ENCODE measurements around the gene MRPL24. TPM values are rescaled to one million over a fixed set of nuclear protein-coding genes. Genes with fewer than 3 reads are reported as not detected.

Gene MRPL24
- total and polyA plus RNA-seq, 2 of the 8 experiments (the other 6 are each of a cell fraction or from before 2014, with no cell fraction given): 29.7 to 35.2 TPM

DNA sequence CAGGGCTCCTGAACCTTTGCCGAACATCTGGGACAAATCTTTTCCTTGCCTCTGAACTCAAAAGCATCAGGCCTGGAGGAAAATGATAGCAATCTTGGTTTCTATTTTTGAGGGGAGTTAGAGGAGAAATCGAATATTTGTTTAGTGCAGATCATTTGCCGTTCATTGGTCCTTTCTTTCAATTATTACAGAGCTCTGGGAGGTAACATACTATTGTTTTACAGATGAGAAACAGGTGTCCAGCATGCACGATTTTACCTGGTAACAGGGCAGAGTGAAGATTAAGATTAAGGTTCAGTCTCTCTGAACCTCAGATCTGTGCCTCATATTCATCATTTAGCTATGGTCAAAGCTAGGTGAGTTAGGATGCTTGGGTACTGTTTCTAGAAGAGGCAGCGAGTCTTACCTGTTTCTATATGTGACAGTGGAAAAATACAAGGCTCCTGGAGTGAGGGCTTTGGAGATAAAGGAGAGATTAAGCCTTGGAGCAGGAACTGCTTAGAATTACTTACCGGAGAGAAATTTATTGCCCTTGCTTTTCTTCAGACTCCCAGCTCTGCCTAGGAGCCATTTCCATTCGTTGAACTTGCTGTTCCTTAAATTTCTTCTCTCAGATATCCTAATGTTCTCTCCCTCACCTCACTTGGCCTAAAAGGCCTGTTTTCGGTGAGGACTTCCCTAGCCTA lies 27.9 kb upstream of the MRPL24 start:
- no peak overlapping the region for H4K8ac ChIP-seq (ENCODE audit: extremely low read depth, insufficient read depth, low read length)
- peak overlapping the region; percentile 87 to 92 for H3K4me2 ChIP-seq (ENCODE audit: insufficient read depth in 1 of 2, low read depth in 2 of 2, low read length in 2 of 2)
- peaks cover 16 to 18% of the 10 kb centered on the region in 2 experiments for H4K20me1 ChIP-seq (replicated peaks in 1 of 2; ENCODE audit: control insufficient read depth in 1 of 2, insufficient read depth in 2 of 2, low read length in 2 of 2)
- H2AK5ac ChIP-seq (ENCODE audit: low read depth, low read length): no peak overlapping the region
- DNase-seq (ENCODE audit: low read depth in 1 of 2, low spot score in 2 of 2) (no peak), FAIRE-seq (no peak)
- H3K18ac ChIP-seq (ENCODE audit: extremely low read depth, low read length): no peak overlapping the region
- H3K79me2 ChIP-seq (ENCODE audit: control insufficient read depth in 1 of 2, insufficient read depth in 2 of 2, low read length in 2 of 2): peaks cover 35 to 58% of the 10 kb centered on the region in 2 experiments
- H2AFZ ChIP-seq (ENCODE audit: low read length): no peak overlapping the region
- H4K91ac ChIP-seq (replicated peaks; ENCODE audit: insufficient read length, low read length): no peak overlapping the region
- H4K5ac ChIP-seq (ENCODE audit: insufficient read length, low read depth, low read length): no peak overlapping the region
- no peak overlapping the region for H3K27ac ChIP-seq (ENCODE audit: low read depth, low read length)
- peaks cover 0 to 16% (median 6%) of the 10 kb centered on the region in 4 experiments; a peak in 5 of 7 replicates for H3K4me1 ChIP-seq (replicated peaks in 1 of 4; ENCODE audit: control insufficient read depth in 3 of 4, insufficient read depth in 4 of 4, low read length in 3 of 4)
- peak overlapping the region; percentile 67 to 97 (median 86) for H3K4me3 ChIP-seq (ENCODE audit: extremely low read depth in 1 of 4, insufficient read depth in 2 of 4, low read depth in 3 of 4, low read length in 4 of 4)
- no peak overlapping the region for H2BK20ac ChIP-seq (ENCODE audit: low read length)
- 68% methylated on average over 8 of the region's 8 CpGs; no CpG with 5 or more reads in 1 of the 2 experiments for WGBS, 2 experiments (ENCODE audit: extremely low coverage in 1 of 2, insufficient coverage in 1 of 2, insufficient read length in 1 of 2, insufficient replicate concordance in 2 of 2, low coverage in 1 of 2, low lambda C conversion rate in 2 of 2, missing lambda C conversion rate in 1 of 2)
- no peaks in the 10 kb centered on the region for H3K27me3 ChIP-seq (replicated peaks in 1 of 4; ENCODE audit: control insufficient read depth in 3 of 4, extremely low read depth in 1 of 4, insufficient read depth in 3 of 4, low read length in 3 of 4)
- no peak overlapping the region for H2BK120ac ChIP-seq (replicated peaks; ENCODE audit: low read depth, low read length)
- peaks cover 11% of the 10 kb centered on the region for H3K23me2 ChIP-seq (ENCODE audit: low read depth, low read length)
- H3K9me3 ChIP-seq (ENCODE audit: insufficient read depth in 2 of 2, low read depth in 1 of 2, low read length in 1 of 2): no peaks in the 10 kb centered on the region
- no peak overlapping the region for H3K4ac ChIP-seq (replicated peaks; ENCODE audit: insufficient read length, low read depth, low read length)
- H2BK15ac ChIP-seq (ENCODE audit: low read length): no peak overlapping the region
- H3K14ac ChIP-seq (ENCODE audit: insufficient read length): no peak overlapping the region
- H3K79me1 ChIP-seq (ENCODE audit: low read depth, low read length): peaks cover 13% of the 10 kb centered on the region
- POLR2A ChIA-PET (ENCODE audit: partially characterized antibody): interaction anchor here (1.2 to 8.2 kb wide), 7 partner anchors 8 to 103 kb away, joined by 3 to 121 read pairs (median 12); partner anchors contain the start of genes HDGF, ISG20L2, METTL25B and MRPL24
- no peak overlapping the region for H3K56ac ChIP-seq (replicated peaks; ENCODE audit: insufficient read length, low read depth, low read length)
- H3K9ac ChIP-seq (replicated peaks in 1 of 4; ENCODE audit: extremely low read depth in 1 of 4, low read depth in 3 of 4, low read length in 3 of 4): peak overlapping the region in 2 of 4 experiments; percentile 91 to 95; a peak in 1 of 7 replicates
- H3K23ac ChIP-seq (ENCODE audit: insufficient read length): no peak overlapping the region
- H2BK12ac ChIP-seq (ENCODE audit: low read depth, low read length): no peak overlapping the region
- CTCF ChIA-PET (ENCODE audit: partially characterized antibody): interaction anchor here (0.6 to 11.7 kb wide), 10 partner anchors 17 to 121 kb away, joined by 3 to 100 read pairs (median 4); partner anchors contain the start of genes ISG20L2 and METTL25B
- no peak overlapping the region for H2BK5ac ChIP-seq (ENCODE audit: low read depth, low read length)
- peaks cover 0 to 17% (median 2%) of the 10 kb centered on the region in 4 experiments; a peak in 3 of 8 replicates for H3K36me3 ChIP-seq (ENCODE audit: control insufficient read depth in 2 of 4, insufficient read depth in 4 of 4, low read length in 3 of 4)
- TF ChIP-seq GTF2F1 (IDR thresholded peaks at IDR 0.05; ENCODE audit: borderline replicate concordance, low read depth, low read length) (no peak), SP4 (IDR thresholded peaks at IDR 0.05; ENCODE audit: low read length) (no peak), JUN (IDR thresholded peaks at IDR 0.05; ENCODE audit: low read depth, low read length) (no peak), SIN3A (conservative IDR thresholded peaks at IDR 0.05 in 1 of 2, IDR thresholded peaks at IDR 0.05 in 1 of 2; ENCODE audit: low read depth in 1 of 2, low read length in 2 of 2) (no peak), RBBP5 (IDR thresholded peaks at IDR 0.05; ENCODE audit: borderline replicate concordance, low read depth, low read length) (no peak), BACH1 (IDR thresholded peaks at IDR 0.05; ENCODE audit: low read length) (no peak), RNF2 (IDR thresholded peaks at IDR 0.05; ENCODE audit: borderline replicate concordance, low read depth, low read length, missing control alignments, poor library complexity, severe bottlenecking) (no peak), TCF12 (IDR thresholded peaks at IDR 0.05; ENCODE audit: low read depth, low read length) (no peak)
- TF ChIP-seq, protein P1, sequence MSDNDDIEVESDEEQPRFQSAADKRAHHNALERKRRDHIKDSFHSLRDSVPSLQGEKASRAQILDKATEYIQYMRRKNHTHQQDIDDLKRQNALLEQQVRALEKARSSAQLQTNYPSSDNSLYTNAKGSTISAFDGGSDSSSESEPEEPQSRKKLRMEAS (IDR thresholded peaks at IDR 0.05): no peak
- TF ChIP-seq, protein P2, sequence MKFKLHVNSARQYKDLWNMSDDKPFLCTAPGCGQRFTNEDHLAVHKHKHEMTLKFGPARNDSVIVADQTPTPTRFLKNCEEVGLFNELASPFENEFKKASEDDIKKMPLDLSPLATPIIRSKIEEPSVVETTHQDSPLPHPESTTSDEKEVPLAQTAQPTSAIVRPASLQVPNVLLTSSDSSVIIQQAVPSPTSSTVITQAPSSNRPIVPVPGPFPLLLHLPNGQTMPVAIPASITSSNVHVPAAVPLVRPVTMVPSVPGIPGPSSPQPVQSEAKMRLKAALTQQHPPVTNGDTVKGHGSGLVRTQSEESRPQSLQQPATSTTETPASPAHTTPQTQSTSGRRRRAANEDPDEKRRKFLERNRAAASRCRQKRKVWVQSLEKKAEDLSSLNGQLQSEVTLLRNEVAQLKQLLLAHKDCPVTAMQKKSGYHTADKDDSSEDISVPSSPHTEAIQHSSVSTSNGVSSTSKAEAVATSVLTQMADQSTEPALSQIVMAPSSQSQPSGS (IDR thresholded peaks at IDR 0.05; ENCODE audit: low read length): no peak

Data from H1 (cell line).